ENCODE data around the gene MYCBP.
"Not testable (repeated sequence)": the region's sequence is repeated elsewhere in the genome, so short reads cannot be mapped to it uniquely, and the experiment has no call there.

MYCBP gene

GRCh38 chr1:38865112-38865715 is 7.9 kb downstream of the MYCBP start:
- no peak for DNase-seq

- no peak for DNase-seq
These were observed 12.7 kb downstream of the MYCBP start for GRCh38 chr1:38860454-38860795.

- DNase-seq = peak; percentile 96
These were observed 13.3 kb downstream of the MYCBP start, which contains the start of gene RRAGC for GRCh38 chr1:38859561-38860453. RRAGC (minus strand) TSS chr1:38859772; CDS start chr1:38859646, 126 bp downstream.

- peak; percentile 32 for DNase-seq
These were observed 14.2 kb downstream of the MYCBP start for GRCh38 chr1:38858833-38859560.

- DNase-seq = no peak
These were observed 20.4 kb downstream of the MYCBP start for GRCh38 chr1:38852780-38853179.

- DNase-seq = no peak
These were observed 25.1 kb downstream of the MYCBP start for GRCh38 chr1:38848071-38848470.

- DNase-seq = no peak
These were observed 26.9 kb downstream of the MYCBP start for GRCh38 chr1:38846210-38846609.

- not testable (repeated sequence) for DNase-seq
These were observed 28.1 kb downstream of the MYCBP start for GRCh38 chr1:38845088-38845487.

- DNase-seq = no peak
These were observed 32.9 kb downstream of the MYCBP start for GRCh38 chr1:38840281-38840680.

GRCh38 chr1:38839363-38839762 is 33.8 kb downstream of the MYCBP start:
- no peak for DNase-seq

- not testable (repeated sequence) for DNase-seq
These were observed 36.8 kb downstream of the MYCBP start for GRCh38 chr1:38836316-38836715.

- DNase-seq = no peak
These were observed 38.0 kb downstream of the MYCBP start for GRCh38 chr1:38834937-38835827.

- DNase-seq = no peak
These were observed 38.8 kb downstream of the MYCBP start for GRCh38 chr1:38834221-38834782.

- DNase-seq = no peak
These were observed 40.0 kb downstream of the MYCBP start for GRCh38 chr1:38833146-38833545.

- no peak for DNase-seq
These were observed 40.8 kb downstream of the MYCBP start for GRCh38 chr1:38832370-38832734.

GRCh38 chr1:38831731-38832369 is 41.3 kb downstream of the MYCBP start:
- DNase-seq = no peak

- no peak for DNase-seq
These were observed 43.8 kb downstream of the MYCBP start for GRCh38 chr1:38829368-38829767.

- DNase-seq = no peak
These were observed 45.8 kb downstream of the MYCBP start for GRCh38 chr1:38827318-38827717.

- no peak for DNase-seq
These were observed 46.3 kb downstream of the MYCBP start for GRCh38 chr1:38826886-38827285.

- no peak for DNase-seq
These were observed 46.9 kb downstream of the MYCBP start for GRCh38 chr1:38826262-38826661.

- DNase-seq = no peak
These were observed 52.3 kb downstream of the MYCBP start for GRCh38 chr1:38820860-38821259.

GRCh38 chr1:38819516-38819915 is 53.6 kb downstream of the MYCBP start:
- DNase-seq = no peak

All from effector CD8-positive, alpha-beta T cell (primary cell).